IPS DF 4.7 (cell line): ENCODE measurements around the gene CA14.
"Not testable (repeated sequence)": the region's sequence is repeated elsewhere in the genome, so short reads cannot be mapped to it uniquely, and the experiment has no call there.

Experiments
- DNase-seq: peaks from one replicate; pipeline ENCODE4 v3.0.0-alpha.2; 2013; ENCODE audit warnings: low spot score; ENCODE audit errors: extremely low read depth

Gene CA14

DNA sequence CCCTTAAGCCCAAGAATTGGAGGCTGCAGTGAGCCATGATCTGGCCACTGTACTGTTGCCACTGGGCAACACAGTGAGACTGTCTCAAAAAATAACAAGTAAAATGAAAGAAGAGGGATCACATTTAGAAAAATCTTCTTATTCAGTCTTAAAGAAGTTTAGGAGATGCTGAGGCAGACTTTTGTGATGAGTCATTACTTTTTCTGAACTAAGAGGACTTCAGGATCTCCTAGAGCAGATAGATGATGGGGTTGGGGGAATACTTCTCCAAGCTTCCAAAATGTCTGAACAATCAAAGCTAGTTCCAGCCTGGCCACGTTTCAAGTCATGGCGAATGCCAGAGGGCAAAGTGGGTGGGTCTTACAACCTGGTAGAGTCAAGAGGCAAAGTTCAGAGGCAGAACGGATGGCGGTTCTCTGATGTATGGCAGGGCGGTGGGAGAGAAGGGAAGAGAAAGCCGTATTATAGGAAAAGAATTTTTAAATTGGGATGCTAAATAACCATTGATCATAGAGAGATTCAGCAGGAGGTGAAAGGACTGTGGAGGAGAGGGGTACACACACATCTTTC, 22.6 kb downstream of the CA14 start:
- DNase-seq, result no peak

DNA sequence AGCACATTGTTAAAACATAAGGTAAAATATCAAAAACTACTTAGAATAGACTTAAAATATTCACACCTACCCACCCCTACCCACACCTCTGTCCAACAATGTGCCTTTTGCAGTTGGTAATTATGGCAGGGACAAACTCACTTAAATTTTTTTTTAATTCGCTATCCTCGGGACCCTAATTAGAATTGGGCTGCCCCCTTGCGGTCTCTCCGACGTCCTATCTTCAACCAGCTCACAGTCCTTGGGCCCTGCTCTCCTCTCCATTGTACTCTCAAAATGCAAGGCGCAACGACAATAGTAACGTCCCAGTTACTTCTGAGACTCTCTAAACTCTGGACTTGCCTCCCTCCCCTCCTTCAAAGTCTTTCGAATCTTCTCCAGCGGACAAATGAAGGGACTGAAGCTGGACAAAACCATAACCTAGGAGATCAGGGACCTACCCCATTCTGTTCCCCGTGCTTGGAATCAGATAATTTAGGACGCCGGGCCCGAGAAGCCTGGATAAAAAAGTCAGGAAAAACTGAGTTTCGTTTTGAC, 23.7 kb downstream of the CA14 start:
- no peak for DNase-seq

DNA sequence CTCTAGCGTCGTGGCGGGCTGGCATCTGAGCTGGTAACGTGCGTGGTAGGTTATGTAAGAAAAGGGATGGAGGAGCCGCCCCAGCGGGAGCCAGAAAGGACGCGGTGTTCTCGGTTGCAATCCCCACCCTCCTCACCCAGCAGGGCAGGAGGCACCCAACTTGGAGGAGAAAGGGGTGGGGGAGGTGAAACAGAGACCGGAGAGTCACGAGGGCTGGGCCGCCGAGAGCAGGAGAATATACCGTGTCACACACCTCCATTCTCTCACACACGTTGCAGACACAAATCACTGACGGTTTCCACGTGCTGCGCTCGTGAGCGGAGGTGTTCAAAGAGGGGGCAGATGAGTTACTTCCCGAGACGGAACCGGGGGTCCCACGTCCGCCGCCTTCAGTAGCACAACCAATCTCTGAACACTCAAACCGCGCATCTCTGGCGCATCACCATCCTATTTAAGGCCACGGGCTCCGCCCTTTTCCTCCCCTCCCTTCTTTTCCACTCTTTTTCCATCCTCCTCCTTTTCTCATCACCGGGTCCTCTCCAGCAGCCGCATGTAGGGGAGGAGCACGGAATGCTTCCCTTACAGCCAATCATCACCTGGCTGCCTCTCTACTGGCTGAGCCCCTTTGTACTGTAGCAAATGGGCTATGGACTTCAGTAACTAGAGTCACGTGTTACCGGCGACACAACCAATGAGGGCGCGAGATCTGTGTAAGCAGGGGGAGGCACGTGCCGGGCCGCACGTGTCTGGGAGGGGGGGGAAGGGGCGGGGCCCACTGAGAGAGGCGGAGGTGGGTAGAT, 24.4 kb downstream of the CA14 start, which contains the start of gene CIART:
Gene CIART (plus strand): TSS at position 797 of the 800 bp plus-strand sequence. CDS start 714 bp downstream, outside the sequence.
- DNase-seq, result peak; percentile 98

DNA sequence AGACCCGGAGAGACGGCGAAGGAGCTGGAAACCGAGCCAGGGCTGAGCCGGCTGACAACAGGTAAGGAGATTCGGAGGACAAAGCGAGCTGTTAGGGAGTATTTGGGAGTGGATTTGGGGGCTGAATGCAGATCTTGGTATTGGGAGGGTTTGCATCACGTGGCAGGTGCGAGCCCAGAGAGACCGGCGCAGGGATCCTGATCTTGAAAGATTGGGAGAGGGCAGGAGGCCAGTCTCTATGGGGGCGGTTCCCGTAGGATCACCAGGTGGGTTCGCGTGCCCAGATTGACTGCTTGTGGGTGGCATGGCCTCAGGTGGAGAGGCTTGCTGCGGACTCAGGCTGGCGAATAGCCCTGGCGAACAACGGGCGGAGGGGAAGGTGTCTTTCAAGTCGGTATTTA, 25.0 kb downstream of the CA14 start:
- DNase-seq, result no peak

DNA sequence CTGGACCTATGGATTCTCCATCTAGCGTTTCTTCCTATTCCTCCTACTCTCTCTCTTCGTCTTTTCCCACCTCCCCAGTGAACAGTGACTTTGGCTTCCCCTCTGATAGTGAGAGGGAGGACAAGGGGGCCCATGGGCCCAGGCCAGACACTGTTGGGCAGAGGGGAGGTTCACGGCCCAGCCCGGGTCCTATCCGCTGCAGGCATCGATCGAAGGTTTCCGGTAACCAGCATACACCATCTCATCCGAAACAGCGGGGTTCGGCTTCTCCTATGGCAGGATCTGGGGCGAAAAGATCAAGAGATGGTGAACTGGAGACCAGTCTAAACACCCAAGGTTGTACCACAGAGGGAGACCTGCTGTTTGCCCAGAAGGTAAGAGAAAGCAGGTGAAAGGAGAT, 25.7 kb downstream of the CA14 start:
- no peak for DNase-seq

DNA sequence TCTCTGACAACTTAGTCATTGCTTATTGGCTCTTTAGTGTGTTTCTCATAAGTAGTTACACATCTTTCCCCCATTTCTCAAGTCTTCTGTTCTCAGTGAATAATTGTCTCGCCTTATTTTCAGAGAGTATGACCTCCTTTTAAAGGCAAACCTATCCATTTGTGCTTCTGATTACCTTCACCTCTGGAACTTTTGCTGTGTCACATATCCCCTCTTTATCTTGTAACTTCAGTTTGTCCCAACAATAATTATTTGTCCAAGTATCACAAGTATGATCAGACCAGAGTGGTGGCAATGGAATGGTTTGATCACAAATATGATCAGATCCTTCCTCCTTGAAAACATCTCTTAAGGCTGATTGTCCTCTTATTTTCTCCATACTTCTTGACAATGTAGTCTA, 30.8 kb downstream of the CA14 start:
- no peak for DNase-seq

DNA sequence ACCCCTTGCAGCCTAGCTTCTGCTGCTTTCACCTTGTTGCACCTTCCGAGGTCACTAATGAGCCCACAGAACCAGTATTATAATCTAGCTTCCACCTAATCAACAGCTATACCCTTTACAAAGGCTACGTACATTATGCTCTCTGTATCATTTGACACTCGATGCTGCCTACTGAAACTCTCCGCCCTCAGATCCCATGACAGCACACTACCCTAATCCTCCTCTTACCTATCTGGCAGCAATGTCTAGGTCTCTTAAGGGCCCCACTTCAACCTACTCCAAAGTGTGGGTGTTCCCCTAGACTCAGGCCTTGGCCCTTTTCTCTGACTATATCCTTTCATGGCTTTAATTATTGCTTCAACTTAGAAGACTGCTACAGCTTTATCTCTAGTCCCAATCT, 31.2 kb downstream of the CA14 start:
- DNase-seq, result no peak

DNA sequence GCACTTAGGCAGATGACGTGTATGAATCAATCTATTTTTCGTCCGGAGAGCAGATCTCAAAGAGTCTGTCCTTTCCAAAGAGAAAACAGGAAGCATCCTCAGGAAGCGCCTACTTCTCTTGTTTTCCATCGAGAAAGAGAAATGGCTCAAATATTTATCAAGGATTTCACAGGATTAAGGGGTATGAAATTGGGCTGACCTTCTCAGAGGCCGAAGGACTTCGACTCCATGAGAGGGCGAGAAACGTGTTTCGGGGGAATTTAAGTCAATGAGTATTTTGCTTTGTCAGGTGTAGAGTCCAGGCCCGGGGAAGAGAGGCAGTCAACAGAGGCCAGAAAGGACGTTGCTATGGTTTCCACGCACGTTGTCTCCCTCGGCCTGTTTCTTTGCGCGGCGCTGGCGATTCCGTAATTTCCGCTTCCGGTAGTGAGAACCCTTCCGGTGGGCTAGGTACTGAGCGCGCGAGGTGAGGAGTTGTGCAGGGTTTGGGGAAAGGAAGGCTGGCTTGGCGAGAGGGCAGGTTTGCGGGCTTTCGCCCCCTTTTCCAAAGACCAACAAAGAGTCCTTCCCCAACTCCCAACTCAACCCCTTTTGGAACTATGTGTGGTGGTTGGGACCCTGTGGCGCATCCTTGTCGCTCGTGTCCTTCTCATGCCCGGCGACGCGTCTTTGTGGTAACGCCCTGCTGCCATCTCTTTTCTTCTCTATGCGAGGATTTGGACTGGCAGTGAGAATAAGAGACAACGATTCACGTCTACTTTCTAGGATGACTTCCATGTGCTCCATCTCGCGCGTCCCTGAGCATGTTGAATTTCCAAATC, 36.1 kb downstream of the CA14 start, which contains the start of gene MRPS21:
Gene MRPS21 (plus strand): TSS at position 429 of the 821 bp plus-strand sequence. CDS start 506 bp downstream, outside the sequence.
- DNase-seq, result peak; percentile 92

DNA sequence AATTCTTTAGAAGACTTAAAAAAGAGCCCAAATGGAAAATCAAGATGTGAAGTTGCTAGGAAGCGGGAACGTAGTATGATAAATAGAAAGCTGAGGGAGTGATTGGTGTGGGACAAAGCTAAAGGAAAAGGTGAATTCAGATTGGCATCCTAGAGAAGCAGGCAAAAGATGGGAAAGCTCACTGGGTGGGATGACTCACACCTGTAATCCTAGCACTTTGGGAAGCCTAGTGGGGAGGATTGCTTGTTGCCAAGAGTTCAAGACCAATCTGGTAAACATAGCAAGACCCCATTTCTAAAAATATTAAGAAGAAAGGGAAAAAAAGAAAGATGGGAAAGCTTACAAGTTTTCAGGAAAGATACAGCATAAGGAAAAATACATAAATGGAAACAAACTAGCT, 37.9 kb downstream of the CA14 start:
- DNase-seq, result no peak

DNA sequence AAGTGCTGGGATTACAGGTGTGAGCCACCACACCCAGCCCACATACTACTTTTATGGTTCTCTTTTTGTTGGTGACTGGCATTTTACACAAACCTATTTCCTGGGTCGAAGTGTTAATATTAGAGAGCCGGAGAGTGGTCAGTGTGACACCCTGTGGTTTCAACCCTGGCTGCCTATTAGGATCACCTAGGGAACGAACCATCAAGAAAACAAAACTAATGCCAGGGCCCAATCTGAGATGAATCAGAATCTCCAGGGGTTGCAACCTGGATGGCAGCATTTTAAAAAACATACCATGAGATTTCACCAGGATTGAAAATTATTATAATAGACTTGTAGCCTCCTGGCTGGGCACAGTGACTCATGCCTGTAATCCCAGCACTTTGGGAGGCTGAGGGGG, 42.1 kb downstream of the CA14 start:
- no peak for DNase-seq

DNA sequence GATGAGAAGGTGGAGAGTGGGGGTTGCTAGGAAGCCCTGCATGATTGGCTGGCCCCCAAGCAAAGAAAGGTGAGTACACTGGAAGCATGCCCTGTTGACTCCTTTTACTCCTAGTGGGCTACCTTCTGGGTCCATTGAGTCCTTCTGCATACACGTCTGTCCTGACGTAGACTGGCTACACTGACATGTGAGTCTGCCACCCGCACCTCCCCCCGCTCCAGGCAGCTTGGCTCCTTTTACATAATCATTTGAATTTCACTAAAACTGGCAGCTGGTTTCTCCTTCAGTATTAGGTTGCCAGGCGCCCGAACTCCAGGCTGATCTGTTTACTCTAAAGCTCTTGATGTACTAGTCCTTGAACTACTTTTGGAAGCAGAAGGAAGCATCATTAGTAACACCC, 44.8 kb downstream of the CA14 start:
- no peak for DNase-seq

DNA sequence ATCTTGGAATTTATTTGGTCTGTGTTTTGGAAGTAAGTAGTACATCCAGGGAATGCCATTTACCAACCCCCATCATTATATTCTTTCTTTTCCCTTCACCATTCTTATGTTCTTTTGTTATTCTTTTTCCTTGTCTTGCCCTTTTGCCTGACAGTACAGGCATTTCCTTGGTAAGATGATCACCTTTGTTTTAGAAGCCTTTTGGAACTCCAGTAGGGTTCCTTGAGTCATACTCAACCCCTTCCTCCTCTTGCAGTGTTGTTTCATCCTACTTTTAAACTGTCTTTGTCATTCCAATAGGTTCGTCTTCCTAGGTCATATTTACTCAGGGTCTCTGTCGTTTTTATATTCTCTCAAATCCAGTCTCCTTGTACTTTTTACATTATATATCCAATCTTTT, 45.3 kb downstream of the CA14 start:
- DNase-seq, result no peak

DNA sequence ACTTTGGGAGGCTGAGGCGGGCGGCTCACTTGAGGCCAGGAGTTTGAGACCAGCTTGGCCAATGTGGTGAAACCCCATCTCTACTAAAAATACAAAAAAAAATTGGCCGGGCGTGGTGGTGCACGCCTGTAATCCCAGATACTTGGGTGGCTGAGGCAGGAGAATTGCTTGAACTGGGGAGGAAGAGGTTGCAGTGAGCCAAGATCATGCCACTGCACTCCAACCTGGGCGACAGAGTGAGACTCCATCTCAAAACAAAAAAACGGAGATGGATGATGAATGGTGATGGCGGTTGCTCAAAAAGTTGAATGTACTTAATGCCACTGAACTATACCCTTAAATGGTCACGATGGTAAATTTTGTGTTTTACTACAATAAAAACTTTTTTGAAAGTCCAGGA, 51.0 kb downstream of the CA14 start:
- DNase-seq, result not testable (repeated sequence)

DNA sequence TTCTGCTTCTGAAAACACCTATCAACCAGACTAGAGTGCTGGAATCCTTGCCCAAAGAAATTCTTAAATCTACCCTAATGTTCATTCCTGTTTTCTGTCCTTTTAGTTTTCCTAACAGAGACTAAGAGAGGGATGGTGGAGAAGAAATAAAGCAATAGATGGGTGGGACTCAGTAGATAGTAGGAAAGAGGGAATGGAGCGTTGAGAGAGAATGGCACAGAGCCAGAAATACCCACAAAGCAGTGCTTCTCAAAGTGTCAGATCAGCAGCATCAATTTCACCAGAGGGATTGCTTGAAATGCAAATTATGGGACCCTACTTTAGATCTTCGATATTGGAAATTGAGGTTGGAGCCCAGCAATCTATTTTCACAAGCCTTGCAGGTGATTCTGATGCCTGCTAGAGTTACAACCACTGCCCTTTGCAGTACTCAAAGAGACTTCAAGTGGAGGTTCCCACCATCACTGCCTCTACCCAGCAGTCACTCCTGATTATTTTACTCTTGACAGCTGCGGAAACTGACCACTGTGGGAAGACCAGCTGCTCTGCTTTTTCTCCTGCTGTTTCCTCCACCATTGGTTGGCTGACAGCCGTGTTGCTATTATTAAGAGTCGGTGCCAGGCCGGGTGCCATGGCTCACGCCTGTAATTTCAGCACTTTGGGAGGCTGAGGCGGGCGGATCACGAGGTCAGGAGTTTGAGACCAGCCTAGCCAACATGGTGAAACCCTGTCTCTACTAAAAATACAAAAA, 52.4 kb downstream of the CA14 start:
- DNase-seq, result no peak

DNA sequence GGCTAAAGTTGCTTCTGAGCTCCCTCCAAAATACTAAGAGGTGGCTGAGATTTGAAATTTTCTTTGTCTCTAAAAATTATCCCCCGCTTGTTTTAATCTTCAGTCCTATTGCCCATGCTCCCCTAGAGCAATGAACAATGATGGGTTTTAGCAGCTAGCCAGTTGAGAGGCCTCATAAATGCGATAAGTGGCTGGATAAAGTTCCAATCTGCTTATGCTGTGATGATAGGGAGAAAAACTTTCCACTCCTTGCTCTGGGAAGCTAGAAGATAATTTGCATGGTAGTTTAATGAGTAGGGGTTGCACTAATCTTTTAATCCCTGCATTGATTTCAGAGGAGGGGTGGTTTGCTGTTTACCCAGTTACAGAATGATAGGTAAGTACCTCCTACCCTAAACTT, 54.2 kb downstream of the CA14 start:
- no peak for DNase-seq
